GM12878 (cell line): ENCODE results near the gene ZBTB42. TPM values are rescaled to one million over a fixed set of nuclear protein-coding genes. Genes with fewer than 3 reads are reported as not detected.

Source experiments
- ATAC-seq: fragments of 200-7000 bp; cut with Tn5 transposase; 3 replicates; pipeline ENCODE4 v1.9.1; 2020; ENCODE audit warnings: mild to moderate bottlenecking, moderate library complexity
- BruUV-seq: library from RNA; stranded (reverse); fragments of 400-500 nt; replicated peaks from 2 replicates; lab custom pipeline; 2021; lab: Mats Ljungman, UMichigan
- CTCF ChIA-PET: fragments of 300-600 bp; sonication (Branson Sonifier 250); formaldehyde crosslinking; extraction: SDS; loops from one replicate; lab custom pipeline; 2021; ENCODE audit warnings: inconsistent platforms; lab: Yijun Ruan, JAX
- POLR2A ChIA-PET: fragments of 350-600 bp; formaldehyde crosslinking; extraction: SDS; loops from one replicate; lab custom pipeline; 2021; ENCODE audit warnings: inconsistent platforms; lab: Charles Lee
- RAD21 ChIA-PET: fragments of 300-600 bp; sonication (Branson Sonifier 250); formaldehyde crosslinking; loops from one replicate; lab custom pipeline; 2023; ENCODE audit warnings: antibody characterized with exemption; ENCODE audit not compliant: unreplicated experiment; lab: Charles Lee
- SMC1A ChIA-PET: fragments of 300-600 bp; sonication (Branson Sonifier 250); formaldehyde crosslinking; loops from one replicate; lab custom pipeline; 2023; ENCODE audit not compliant: unreplicated experiment, uncharacterized antibody; lab: Charles Lee
- DNase-seq: peaks from one replicate; pipeline ENCODE4 v3.0.0-alpha.2; 2011; ENCODE audit warnings: low read depth, low spot score
- FAIRE-seq: peaks from 3 replicates; lab custom pipeline; 2011; peaks lifted over from hg19 to GRCh38; lab: Jason Lieb, UNC
- H2AFZ ChIP-seq: 2 replicates; pipeline ENCODE4 v1.6.0; 2011; ENCODE audit warnings: low read depth, low read length, control low read depth; ENCODE audit not compliant: control insufficient read depth
- H3K27ac ChIP-seq: 2 replicates; pipeline ENCODE4 v1.5.1; 2011; ENCODE audit warnings: control low read depth; ENCODE audit not compliant: control insufficient read depth, insufficient read depth
- H3K27me3 ChIP-seq, 2 experiments: replicated peaks in 1 of 2; 2 replicates each; pipeline versions ENCODE4 v1.6.0 to v1.6.1; 2011; ENCODE audit warnings: low read length in 1 of 2; ENCODE audit not compliant: control insufficient read depth in 2 of 2, insufficient read depth in 2 of 2
- H3K36me3 ChIP-seq, 2 experiments: 2 replicates each; pipeline ENCODE4 v1.5.1; 2011; ENCODE audit warnings: low read length in 1 of 2; ENCODE audit not compliant: control insufficient read depth in 2 of 2, insufficient read depth in 2 of 2
- H3K4me1 ChIP-seq: 2 replicates; pipeline ENCODE4 v1.6.1; 2011; ENCODE audit warnings: mild to moderate bottlenecking, low read length, moderate library complexity, mixed read lengths; ENCODE audit not compliant: control insufficient read depth, insufficient read depth
- H3K4me2 ChIP-seq: 2 replicates; pipeline ENCODE4 v1.6.0; 2011; ENCODE audit warnings: control low read depth; ENCODE audit not compliant: control insufficient read depth, insufficient read depth
- H3K4me3 ChIP-seq: fragments of 200-600 bp; sonication (generic); 2 replicates; pipeline ENCODE4 v1.5.1; 2016
- H3K79me2 ChIP-seq: 2 replicates; pipeline ENCODE4 v1.6.0; 2011; ENCODE audit warnings: low read length; ENCODE audit not compliant: control insufficient read depth, insufficient read depth
- H3K9ac ChIP-seq: 2 replicates; pipeline ENCODE4 v1.8.0; 2011; ENCODE audit warnings: low read length, control low read depth, mixed read lengths; ENCODE audit not compliant: control insufficient read depth, insufficient read depth
- H3K9me3 ChIP-seq: replicated peaks from 3 replicates; pipeline ENCODE4 v1.5.1; 2011; ENCODE audit warnings: mild to moderate bottlenecking, low read length; ENCODE audit not compliant: control insufficient read depth, insufficient read depth
- H4K20me1 ChIP-seq: 2 replicates; pipeline ENCODE4 v1.6.0; 2011; ENCODE audit not compliant: control insufficient read depth, insufficient read depth
- EED ChIP-seq: sonication (generic); IDR thresholded peaks from 2 replicates; pipeline ENCODE4 v1.6.1; 2016; ENCODE audit warnings: antibody characterized with exemption, low read depth
- FOXK2 ChIP-seq: fragments of 450-650 bp; IDR thresholded peaks from 2 replicates; pipeline ENCODE4 v1.6.1; 2017; ENCODE audit warnings: mild to moderate bottlenecking, moderate library complexity
- SRF ChIP-seq, 2 experiments: IDR thresholded peaks; 2 replicates each; pipeline ENCODE4 v1.6.1; 2011; ENCODE audit warnings: low read depth in 2 of 2, low read length in 2 of 2, mild to moderate bottlenecking in 1 of 2, moderate library complexity in 1 of 2
- WGBS: methylation state at CpG from one replicate; pipeline ENCODE4 v1.1.6; 2016; ENCODE audit warnings: low lambda C conversion rate; ENCODE audit not compliant: insufficient replicate concordance, insufficient coverage; ENCODE audit errors: missing lambda C conversion rate; 5-methylcytosine and 5-hydroxymethylcytosine counted together
- in situ Hi-C: fragments of 300-500 bp; cut with MboI; formaldehyde crosslinking; loops from 9 replicates; pipeline ENCODE4 v1.14.3; 2018; ENCODE audit warnings: mixed read lengths
- intact Hi-C: fragments of 100-400 bp; cut with micrococcal nuclease; formaldehyde crosslinking; loops from one replicate; pipeline ENCODE4 v1.14.2; 2022; ENCODE audit not compliant: unreplicated experiment
- polyA plus RNA-seq, 11 experiments: library from polyadenylated mRNA; depleted of rRNA in 4 of 11; unstranded in 6 of 11; stranded (reverse) in 5 of 11; fragments of >200 nt; fragmentation: Nextera tagmentation in 4 of 11; fragmentation: Illumina TruSeq in 1 of 11; extraction: Ambion mirVana in 4 of 11; extraction: Trizol in 1 of 11; gene quantifications; 1 replicate in 1 of 11; 2 replicates in 10 of 11; pipeline versions ENCODE4 v1.2.1 to v1.2.3, GENCODE V29; 2011 to 2016; ENCODE audit warnings: inconsistent platforms in 2 of 11, missing spikeins in 2 of 11, low read depth in 1 of 11
- total RNA-seq, 4 experiments: library from RNA; depleted of rRNA in 3 of 4; stranded (reverse); fragments of >200 nt in 3 of 4; fragmentation: Illumina TruSeq in 1 of 4; extraction: Trizol in 1 of 4; gene quantifications; 2 replicates each; pipeline versions ENCODE4 v1.2.1 to v1.2.3, GENCODE V29; 2013 to 2021
- TF ChIP-seq, protein P1 (sequence below), 3 experiments: IDR thresholded peaks in 2 of 3; conservative IDR thresholded peaks in 1 of 3; 2 replicates each; pipeline ENCODE4 v1.5.1; 2011; ENCODE audit warnings: low read depth in 3 of 3, low read length in 3 of 3, mild to moderate bottlenecking in 3 of 3, control low read depth in 2 of 3, moderate library complexity in 2 of 3, inconsistent platforms in 1 of 3, mixed read lengths in 1 of 3; ENCODE audit not compliant: control insufficient read depth in 2 of 3, insufficient read depth in 1 of 3; ENCODE audit errors: extremely low read depth in 1 of 3

The ZBTB42 gene
- total and polyA plus RNA-seq, 10 of the 15 experiments (the other 5 are each of a cell fraction or from before 2014, with no cell fraction given): 0.05 to 1.2 (median 0.37) TPM; not detected in 2

DNA sequence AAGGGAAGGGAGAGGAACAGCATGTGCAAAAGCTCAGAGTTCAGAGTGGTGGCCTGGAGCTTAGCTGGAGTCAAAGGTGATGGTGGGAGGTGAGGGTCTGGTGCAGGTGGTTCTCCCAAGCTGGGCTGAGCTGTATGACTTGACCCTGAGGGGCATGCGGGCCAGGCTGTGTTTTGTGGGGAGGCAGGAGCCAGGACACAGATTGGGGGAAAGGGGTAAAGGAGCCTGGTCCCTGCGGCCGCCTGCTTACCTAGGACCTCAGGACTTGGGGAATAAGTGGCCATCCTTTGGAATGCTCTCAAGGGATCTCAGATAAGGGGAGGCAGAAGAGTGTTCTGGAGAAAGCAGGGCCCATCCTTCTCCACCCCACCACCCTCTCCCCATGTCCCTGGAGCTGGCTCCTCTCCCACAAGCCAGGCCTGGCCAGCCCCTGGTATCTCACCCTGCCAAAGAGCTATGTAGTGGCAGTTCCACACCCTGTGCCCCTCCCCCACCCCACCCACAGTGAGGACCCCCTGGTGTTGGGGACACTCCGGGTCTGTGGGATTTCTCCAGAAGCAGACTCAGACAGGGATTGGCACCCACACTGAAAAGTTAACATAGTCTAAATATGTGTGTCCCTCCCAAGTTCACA lies 44.2 kb downstream of the ZBTB42 start:
- no peaks in the 10 kb centered on the region for H3K9me3 ChIP-seq
- H3K79me2 ChIP-seq: no peaks in the 10 kb centered on the region
- no peaks in the 10 kb centered on the region for H3K36me3 ChIP-seq
- H3K4me2 ChIP-seq: no peak overlapping the region
- no peak overlapping the region for H3K4me3 ChIP-seq
- H3K4me1 ChIP-seq: no peaks in the 10 kb centered on the region
- H2AFZ ChIP-seq: no peak overlapping the region
- TF ChIP-seq EED: no peak
- no peak for TF ChIP-seq FOXK2
- TF ChIP-seq, protein P1, sequence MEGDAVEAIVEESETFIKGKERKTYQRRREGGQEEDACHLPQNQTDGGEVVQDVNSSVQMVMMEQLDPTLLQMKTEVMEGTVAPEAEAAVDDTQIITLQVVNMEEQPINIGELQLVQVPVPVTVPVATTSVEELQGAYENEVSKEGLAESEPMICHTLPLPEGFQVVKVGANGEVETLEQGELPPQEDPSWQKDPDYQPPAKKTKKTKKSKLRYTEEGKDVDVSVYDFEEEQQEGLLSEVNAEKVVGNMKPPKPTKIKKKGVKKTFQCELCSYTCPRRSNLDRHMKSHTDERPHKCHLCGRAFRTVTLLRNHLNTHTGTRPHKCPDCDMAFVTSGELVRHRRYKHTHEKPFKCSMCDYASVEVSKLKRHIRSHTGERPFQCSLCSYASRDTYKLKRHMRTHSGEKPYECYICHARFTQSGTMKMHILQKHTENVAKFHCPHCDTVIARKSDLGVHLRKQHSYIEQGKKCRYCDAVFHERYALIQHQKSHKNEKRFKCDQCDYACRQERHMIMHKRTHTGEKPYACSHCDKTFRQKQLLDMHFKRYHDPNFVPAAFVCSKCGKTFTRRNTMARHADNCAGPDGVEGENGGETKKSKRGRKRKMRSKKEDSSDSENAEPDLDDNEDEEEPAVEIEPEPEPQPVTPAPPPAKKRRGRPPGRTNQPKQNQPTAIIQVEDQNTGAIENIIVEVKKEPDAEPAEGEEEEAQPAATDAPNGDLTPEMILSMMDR (IDR thresholded peaks at IDR 0.05 in 2 of 3, conservative IDR thresholded peaks at IDR 0.05 in 1 of 3; ENCODE audit: control insufficient read depth in 2 of 3, extremely low read depth in 1 of 3, insufficient read depth in 1 of 3, low read depth in 3 of 3, low read length in 3 of 3): no peak
- TF ChIP-seq SRF (IDR thresholded peaks at IDR 0.05; ENCODE audit: low read depth in 2 of 2, low read length in 2 of 2): no peak
- no peak for ATAC-seq
- in situ Hi-C loops: no loop called here
- CTCF ChIA-PET: no interaction called here
- no peak overlapping the region for H3K9ac ChIP-seq
- 42% methylated on average over 4 of the region's 4 CpGs for WGBS
- no peak overlapping the region for H3K27ac ChIP-seq
- intact Hi-C loops: no loop called here
- H3K27me3 ChIP-seq: peaks cover 8 to 11% of the 10 kb centered on the region in 2 experiments
- POLR2A ChIA-PET: no interaction called here
- H4K20me1 ChIP-seq: no peaks in the 10 kb centered on the region; the same call in none of the 2 replicates
- no TSS peak for BruUV-seq
- SMC1A ChIA-PET: no interaction called here
- no peak for FAIRE-seq
- RAD21 ChIA-PET: no interaction called here
- no peak for DNase-seq
